HL-60 (cell line): ENCODE measurements around the gene ROR1.

Source experiments
- DNase-seq, 2 experiments: peaks; one replicate each; pipeline ENCODE4 v3.0.0-alpha.2; 2010 to 2020; ENCODE audit warnings: low read depth in 1 of 2, low spot score in 1 of 2
- H3K27ac ChIP-seq: fragments of 250-450 bp; sonication (Bioruptor Pico); replicated peaks from 2 replicates; pipeline ENCODE4 v1.5.1; 2020; ENCODE audit warnings: mild to moderate bottlenecking, moderate library complexity
- H3K27me3 ChIP-seq: fragments of 250-450 bp; sonication (Bioruptor Pico); 2 replicates; pipeline ENCODE4 v1.5.1; 2021; ENCODE audit warnings: mild to moderate bottlenecking, moderate library complexity; ENCODE audit not compliant: insufficient read depth, poor library complexity, severe bottlenecking
- H3K4me3 ChIP-seq: replicated peaks from 2 replicates; pipeline ENCODE4 v1.5.1; 2011; ENCODE audit warnings: mild to moderate bottlenecking, control low read depth, low read length; ENCODE audit not compliant: insufficient read depth
- GABPA ChIP-seq: IDR thresholded peaks from 2 replicates; pipeline ENCODE4 v1.6.1; 2012; ENCODE audit warnings: low read depth
- POLR2AphosphoS5 ChIP-seq: IDR thresholded peaks from 2 replicates; pipeline ENCODE4 v1.6.1; 2012; ENCODE audit warnings: low read depth
- SPI1 ChIP-seq: IDR thresholded peaks from 2 replicates; pipeline ENCODE4 v1.6.1; 2012; ENCODE audit warnings: low read depth, mild to moderate bottlenecking, borderline replicate concordance
- TF ChIP-seq, protein P1 (sequence below): IDR thresholded peaks from 2 replicates; pipeline ENCODE4 v1.6.1; 2012; ENCODE audit warnings: low read depth; ENCODE audit not compliant: insufficient replicate concordance
- TF ChIP-seq, protein P2 (sequence below): IDR thresholded peaks from one replicate; pipeline ENCODE4 v1.5.1; 2011; ENCODE audit warnings: low read length, control low read depth, inconsistent platforms; ENCODE audit not compliant: insufficient read depth

The ROR1 gene

DNA sequence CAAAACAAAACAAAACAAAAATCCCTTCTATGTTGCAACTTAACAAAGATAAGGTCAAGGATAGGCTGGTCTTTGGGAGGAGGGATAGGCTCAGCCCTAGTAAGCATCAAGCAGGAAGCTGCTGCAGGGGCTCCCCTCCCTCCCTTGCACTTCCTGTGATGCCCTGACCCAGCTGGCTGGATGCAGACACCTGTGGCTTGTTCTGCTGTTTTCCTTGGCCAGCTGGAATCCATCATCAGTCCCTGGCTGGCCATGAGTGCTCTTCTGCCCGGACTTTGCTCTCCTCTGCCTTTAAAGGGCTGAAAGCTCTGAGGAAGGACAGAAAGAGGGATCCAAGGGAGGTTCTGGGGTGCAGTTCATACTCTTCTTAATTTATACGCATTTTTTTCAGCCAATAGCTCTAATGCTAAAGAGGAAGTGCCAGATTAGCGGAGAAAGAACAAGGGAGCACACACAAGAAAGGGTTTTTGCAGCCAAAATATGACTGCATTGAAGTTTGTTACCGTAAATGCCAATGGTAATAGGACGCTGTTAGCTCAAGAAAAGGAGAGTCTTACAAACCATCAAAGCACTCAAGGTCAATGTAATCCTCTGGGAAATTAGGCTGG is 409.7 kb downstream of the ROR1 start:
- no peak for DNase-seq
- H3K27ac ChIP-seq: no peak overlapping the region
- no peak overlapping the region for H3K4me3 ChIP-seq
- no peaks in the 10 kb centered on the region for H3K27me3 ChIP-seq
- TF ChIP-seq, protein P1, sequence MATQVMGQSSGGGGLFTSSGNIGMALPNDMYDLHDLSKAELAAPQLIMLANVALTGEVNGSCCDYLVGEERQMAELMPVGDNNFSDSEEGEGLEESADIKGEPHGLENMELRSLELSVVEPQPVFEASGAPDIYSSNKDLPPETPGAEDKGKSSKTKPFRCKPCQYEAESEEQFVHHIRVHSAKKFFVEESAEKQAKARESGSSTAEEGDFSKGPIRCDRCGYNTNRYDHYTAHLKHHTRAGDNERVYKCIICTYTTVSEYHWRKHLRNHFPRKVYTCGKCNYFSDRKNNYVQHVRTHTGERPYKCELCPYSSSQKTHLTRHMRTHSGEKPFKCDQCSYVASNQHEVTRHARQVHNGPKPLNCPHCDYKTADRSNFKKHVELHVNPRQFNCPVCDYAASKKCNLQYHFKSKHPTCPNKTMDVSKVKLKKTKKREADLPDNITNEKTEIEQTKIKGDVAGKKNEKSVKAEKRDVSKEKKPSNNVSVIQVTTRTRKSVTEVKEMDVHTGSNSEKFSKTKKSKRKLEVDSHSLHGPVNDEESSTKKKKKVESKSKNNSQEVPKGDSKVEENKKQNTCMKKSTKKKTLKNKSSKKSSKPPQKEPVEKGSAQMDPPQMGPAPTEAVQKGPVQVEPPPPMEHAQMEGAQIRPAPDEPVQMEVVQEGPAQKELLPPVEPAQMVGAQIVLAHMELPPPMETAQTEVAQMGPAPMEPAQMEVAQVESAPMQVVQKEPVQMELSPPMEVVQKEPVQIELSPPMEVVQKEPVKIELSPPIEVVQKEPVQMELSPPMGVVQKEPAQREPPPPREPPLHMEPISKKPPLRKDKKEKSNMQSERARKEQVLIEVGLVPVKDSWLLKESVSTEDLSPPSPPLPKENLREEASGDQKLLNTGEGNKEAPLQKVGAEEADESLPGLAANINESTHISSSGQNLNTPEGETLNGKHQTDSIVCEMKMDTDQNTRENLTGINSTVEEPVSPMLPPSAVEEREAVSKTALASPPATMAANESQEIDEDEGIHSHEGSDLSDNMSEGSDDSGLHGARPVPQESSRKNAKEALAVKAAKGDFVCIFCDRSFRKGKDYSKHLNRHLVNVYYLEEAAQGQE: no peak
- TF ChIP-seq POLR2AphosphoS5 (no peak), SPI1 (peak; percentile 59)
- TF ChIP-seq, protein P2, sequence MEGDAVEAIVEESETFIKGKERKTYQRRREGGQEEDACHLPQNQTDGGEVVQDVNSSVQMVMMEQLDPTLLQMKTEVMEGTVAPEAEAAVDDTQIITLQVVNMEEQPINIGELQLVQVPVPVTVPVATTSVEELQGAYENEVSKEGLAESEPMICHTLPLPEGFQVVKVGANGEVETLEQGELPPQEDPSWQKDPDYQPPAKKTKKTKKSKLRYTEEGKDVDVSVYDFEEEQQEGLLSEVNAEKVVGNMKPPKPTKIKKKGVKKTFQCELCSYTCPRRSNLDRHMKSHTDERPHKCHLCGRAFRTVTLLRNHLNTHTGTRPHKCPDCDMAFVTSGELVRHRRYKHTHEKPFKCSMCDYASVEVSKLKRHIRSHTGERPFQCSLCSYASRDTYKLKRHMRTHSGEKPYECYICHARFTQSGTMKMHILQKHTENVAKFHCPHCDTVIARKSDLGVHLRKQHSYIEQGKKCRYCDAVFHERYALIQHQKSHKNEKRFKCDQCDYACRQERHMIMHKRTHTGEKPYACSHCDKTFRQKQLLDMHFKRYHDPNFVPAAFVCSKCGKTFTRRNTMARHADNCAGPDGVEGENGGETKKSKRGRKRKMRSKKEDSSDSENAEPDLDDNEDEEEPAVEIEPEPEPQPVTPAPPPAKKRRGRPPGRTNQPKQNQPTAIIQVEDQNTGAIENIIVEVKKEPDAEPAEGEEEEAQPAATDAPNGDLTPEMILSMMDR: no peak

DNA sequence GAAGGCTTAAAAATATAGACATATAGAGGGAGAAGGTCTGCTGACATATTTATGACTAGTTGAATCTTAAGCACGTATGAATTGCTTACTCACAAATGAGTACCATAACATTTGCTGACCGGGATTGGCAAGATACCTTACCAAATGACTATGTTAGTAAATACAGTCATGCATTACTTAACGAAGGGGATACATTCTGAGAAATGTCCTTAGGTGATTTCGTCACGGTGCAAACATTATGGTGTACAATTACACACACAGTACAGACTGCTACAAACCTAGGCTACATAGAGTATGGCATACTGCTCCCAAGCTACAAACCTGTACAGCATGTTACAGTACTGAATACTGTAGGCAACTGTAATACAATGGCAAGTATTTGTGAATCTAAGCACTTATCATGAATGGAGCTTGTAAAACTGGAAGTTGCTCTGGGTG is 410.2 kb downstream of the ROR1 start:
- Histone ChIP-seq H3K27ac (no peak overlapping the region), H3K4me3 (no peak overlapping the region), H3K27me3 (no peaks in the 10 kb centered on the region)
- no peak for DNase-seq
- TF ChIP-seq, protein P2: no peak
- TF ChIP-seq, protein P1: no peak
- no peak for TF ChIP-seq GABPA
- TF ChIP-seq SPI1: no peak
- no peak for TF ChIP-seq POLR2AphosphoS5

DNA sequence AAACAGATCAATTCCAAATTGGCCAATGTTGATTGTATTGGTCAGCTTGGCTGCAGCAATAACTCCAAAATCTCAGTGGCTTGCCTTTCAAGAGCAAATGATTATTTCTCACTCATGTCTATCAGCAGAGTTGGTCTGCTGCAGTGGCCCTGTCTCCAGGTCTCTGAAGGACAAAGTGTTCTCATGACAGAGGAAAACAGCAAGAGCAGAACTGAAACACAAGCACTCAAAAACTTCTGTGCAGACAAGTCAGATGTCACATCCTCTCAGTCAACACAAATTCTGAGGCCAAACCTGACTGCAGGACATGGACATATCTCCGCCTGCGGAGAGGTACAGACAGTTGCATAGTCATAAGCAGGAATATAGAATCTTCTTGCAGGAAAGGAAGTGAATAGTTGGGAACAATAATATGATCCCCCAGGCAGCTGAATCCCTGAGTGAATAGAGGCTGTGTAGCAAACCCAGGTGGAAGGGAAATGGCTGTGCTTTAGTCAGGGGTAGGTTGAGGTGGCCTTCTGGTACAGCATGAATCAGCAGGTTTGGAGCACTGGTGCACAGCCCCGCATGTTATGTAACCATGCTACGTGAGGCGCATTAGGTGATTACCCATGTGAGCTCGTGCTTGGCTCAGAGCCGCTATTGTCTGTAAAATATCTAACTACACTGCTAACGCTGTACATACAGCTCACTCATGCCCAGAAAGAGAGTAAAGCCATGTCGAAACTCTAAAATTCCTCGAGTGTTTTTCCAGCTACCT is 412.5 kb downstream of the ROR1 start:
- Histone ChIP-seq H3K4me3 (no peak overlapping the region), H3K27me3 (no peaks in the 10 kb centered on the region), H3K27ac (no peak overlapping the region)
- TF ChIP-seq, protein P2: no peak
- no peak for TF ChIP-seq POLR2AphosphoS5
- no peak for TF ChIP-seq SPI1
- TF ChIP-seq GABPA: no peak
- TF ChIP-seq, protein P1: no peak
- DNase-seq: no peak
